GM18909 (cell line): Measurements from ENCODE around the gene MTMR11.
"Not testable (repeated sequence)": the region's sequence is repeated elsewhere in the genome, so short reads cannot be mapped to it uniquely, and the experiment has no call there.

Source experiments
- ATAC-seq: cut with Tn5 transposase; IDR thresholded peaks from one replicate; pipeline ENCODE4 v1.9.1; 2021; ENCODE audit warnings: mild to moderate bottlenecking; ENCODE audit not compliant: unreplicated experiment, poor library complexity

MTMR11 gene

GRCh38 chr1:149903836-149904491 lies 32.7 kb downstream of the MTMR11 start:
- no peak for ATAC-seq

DNA sequence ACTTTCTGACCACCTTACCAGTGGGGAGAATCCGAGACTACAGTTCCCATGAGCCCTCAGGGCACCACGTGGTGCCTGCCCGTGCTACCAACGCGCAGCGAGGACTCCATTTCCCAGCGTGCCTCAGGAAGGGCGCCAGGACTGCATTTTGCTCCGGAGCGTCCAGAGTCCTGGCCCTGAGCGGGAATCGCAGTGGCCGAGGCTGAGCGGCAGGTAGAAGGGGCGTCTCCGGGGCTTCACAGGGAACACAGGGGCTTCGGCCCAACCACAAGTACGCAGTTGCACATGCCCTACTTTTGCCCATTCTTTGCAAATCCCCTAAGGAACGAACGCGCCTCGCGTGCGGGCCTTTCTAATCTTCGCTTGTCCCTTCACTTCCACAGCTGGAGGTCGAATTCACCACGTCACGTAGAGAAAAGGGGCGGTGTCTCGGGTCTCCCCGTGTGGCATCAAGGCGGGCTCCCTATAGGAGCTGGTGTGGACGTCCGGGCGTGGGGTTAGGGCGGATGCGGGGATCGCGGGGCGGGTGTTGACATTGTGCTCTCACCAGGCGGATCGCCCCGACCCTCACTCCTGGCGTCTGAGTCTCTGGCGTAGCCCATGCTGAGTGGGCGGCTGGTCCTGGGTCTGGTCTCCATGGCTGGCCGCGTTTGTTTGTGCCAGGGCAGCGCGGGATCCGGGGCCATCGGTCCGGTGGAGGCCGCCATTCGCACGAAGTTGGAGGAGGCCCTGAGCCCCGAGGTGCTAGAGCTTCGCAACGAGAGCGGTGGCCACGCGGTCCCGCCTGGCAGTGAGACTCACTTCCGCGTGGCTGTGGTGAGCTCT lies 37.0 kb downstream of the MTMR11 start, which contains the start of gene BOLA1:
BOLA1 (plus strand) TSS at position 109 of the 825 bp plus-strand sequence; CDS start at position 601, 492 bp downstream.
- ATAC-seq, result peak; percentile 93

GRCh38 chr1:149896575-149896974 lies 40.1 kb downstream of the MTMR11 start:
- no peak for ATAC-seq

- ATAC-seq, result no peak
These were observed 47.7 kb downstream of the MTMR11 start for GRCh38 chr1:149888999-149889289.

DNA sequence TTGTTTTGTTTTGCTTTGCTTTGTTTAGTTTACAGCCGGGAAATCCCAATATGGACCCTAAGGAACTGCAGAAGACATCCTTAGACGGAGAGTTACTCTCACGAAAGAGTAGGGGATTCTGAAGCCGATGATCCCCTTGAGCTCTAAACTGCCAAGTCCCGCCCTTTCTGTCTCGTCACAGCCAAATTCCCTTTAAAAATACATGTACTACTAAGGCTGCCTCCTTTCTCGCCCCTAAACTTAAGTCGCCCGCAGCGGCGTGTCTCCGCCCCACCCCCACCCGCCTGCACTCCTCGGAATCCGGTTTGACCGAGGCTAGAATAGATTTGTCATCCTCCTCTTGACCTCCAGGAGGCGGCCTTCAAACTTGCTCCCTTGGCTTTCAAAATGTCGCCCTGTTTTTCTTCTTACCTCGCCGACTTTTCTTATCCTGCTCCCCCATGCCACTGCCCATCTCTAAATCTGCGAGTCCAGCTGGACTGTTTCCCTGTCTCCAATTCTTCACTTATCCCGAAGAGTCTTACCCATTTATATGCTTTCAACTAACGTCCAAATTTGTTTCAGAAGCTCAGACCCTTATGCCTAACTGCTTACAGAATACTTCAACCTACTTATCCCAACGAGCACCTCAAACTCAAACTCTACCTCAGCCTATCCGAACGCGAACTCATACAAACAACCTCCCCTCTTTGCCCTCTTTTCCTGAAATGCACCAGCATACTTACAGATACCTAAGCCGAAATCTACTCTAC lies 48.3 kb downstream of the MTMR11 start:
- peak; percentile 28 for ATAC-seq

DNA sequence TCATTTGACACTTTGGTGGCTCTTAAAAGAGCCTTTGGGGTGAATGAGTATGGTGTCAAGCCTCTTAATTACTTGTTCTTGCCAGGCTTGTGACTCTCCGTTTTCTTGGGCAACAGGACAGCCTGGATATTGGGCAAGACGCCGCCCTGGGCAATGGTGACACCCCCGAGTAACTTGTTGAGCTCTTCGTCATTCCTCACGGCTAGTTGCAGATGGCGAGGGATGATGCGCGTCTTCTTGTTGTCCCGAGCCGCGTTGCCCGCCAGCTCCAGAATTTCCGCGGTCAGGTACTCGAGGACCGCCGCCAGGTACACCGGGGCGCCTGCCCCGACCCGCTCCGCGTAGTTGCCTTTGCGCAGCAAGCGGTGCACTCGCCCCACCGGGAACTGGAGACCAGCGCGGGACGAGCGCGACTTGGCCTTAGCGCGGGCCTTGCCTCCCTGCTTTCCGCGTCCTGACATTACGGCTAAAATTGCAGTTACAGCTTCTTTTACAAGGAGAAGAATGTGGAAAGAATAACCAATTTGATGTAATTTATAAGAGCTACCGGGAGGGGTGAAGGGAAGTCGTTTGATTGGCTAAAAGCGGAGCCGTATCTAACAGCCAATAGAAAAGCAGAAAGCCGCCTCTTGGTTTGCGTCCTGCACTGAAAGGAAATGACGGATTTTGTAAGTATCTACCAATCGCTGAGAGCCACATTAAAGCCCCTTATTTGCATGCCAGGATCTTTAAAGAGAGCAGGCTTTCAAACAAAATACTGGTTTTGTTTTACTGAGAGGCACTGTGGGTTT lies 49.0 kb downstream of the MTMR11 start:
- ATAC-seq, result peak; percentile 47

- ATAC-seq, result not testable (repeated sequence)
These were observed 49.6 kb downstream of the MTMR11 start for GRCh38 chr1:149887196-149887455.

DNA sequence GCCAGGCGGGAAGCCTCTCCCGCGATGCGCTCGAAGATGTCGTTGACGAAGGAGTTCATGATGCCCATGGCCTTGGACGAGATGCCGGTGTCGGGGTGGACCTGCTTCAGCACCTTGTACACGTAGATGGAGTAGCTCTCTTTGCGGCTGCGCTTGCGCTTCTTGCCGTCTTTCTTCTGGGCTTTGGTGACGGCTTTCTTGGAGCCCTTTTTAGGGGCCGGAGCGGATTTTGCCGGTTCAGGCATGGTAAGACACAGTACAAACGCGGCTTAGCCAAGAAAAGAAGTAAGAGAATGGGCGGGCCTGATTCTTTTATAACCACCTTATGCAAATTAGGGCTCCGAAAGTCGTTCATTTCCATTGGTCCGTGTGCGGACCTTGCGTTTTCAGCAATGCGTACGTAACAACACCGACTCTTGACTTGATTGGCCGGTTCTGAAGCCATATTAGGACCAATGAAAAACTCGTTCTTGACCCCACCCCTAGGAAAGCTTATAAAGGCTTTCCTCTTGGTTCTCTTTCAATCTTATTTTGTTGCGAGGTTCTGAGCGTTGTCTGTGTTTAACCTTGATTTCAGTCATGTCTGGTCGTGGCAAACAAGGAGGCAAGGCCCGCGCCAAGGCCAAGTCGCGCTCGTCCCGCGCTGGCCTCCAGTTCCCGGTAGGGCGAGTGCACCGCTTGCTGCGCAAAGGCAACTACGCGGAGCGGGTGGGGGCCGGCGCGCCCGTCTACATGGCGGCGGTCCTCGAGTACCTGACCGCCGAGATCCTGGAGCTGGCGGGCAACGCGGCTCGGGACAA lies 50.1 kb downstream of the MTMR11 start:
- peak; percentile 65 for ATAC-seq

GRCh38 chr1:149886121-149886395 lies 50.6 kb downstream of the MTMR11 start:
- ATAC-seq, result not testable (repeated sequence)

- no peak for ATAC-seq
These were observed 51.1 kb downstream of the MTMR11 start for GRCh38 chr1:149885339-149886120.

GRCh38 chr1:149884433-149885338 lies 52.0 kb downstream of the MTMR11 start:
- no peak for ATAC-seq

GRCh38 chr1:149883598-149884247 lies 53.0 kb downstream of the MTMR11 start:
- ATAC-seq, result no peak

GRCh38 chr1:149881876-149882275 lies 54.8 kb downstream of the MTMR11 start:
- ATAC-seq, result no peak

GRCh38 chr1:149879556-149879955 lies 57.1 kb downstream of the MTMR11 start:
- no peak for ATAC-seq
